CD4-positive, alpha-beta T cell (primary cell): ENCODE measurements around the gene DYNLL2. TPM values are rescaled to one million over a fixed set of nuclear protein-coding genes. Genes with fewer than 3 reads are reported as not detected.

Experiments
- ATAC-seq: fragments of 200-7000 bp; cut with Tn5 transposase; one replicate; pipeline ENCODE4 v1.10.0; 2022; ENCODE audit warnings: mild to moderate bottlenecking; ENCODE audit not compliant: poor library complexity
- CTCF ChIA-PET: fragments of 350-600 bp; sonication (Branson Sonifier 250); formaldehyde crosslinking; loops from one replicate; lab custom pipeline; 2021; ENCODE audit warnings: antibody characterized with exemption, inconsistent platforms; lab: Charles Lee
- POLR2A ChIA-PET: fragments of 350-600 bp; sonication (Branson Sonifier 250); formaldehyde crosslinking; loops from one replicate; lab custom pipeline; 2021; ENCODE audit warnings: antibody characterized with exemption, inconsistent platforms; lab: Charles Lee
- DNase-seq, 14 experiments: peaks; one replicate each; pipeline ENCODE4 v3.0.0-alpha.2; 2013 to 2020; ENCODE audit warnings: mixed read lengths in 2 of 14
- H3K27ac ChIP-seq, 2 donors: one replicate each; pipeline versions ENCODE4 v1.5.1 to v1.7.0; 2013; ENCODE audit warnings: low read length in 2 of 2, low read depth in 1 of 2, mild to moderate bottlenecking in 1 of 2
- H3K27me3 ChIP-seq, 2 experiments: 1 replicate in 1 of 2; 2 replicates in 1 of 2; pipeline versions ENCODE4 v1.6.1 to v1.7.0; 2013; ENCODE audit warnings: low read length in 2 of 2, control low read depth in 1 of 2, mild to moderate bottlenecking in 1 of 2, moderate library complexity in 1 of 2; ENCODE audit not compliant: insufficient read depth in 2 of 2, control insufficient read depth in 1 of 2
- H3K36me3 ChIP-seq: one replicate; pipeline ENCODE4 v1.6.1; 2013; ENCODE audit warnings: low read length, control low read depth; ENCODE audit not compliant: insufficient read depth
- H3K4me1 ChIP-seq: one replicate; pipeline ENCODE4 v1.6.1; 2013; ENCODE audit warnings: low read length, control low read depth; ENCODE audit not compliant: insufficient read depth
- H3K4me3 ChIP-seq: one replicate; pipeline ENCODE4 v1.5.1; 2013; ENCODE audit warnings: mild to moderate bottlenecking, low read length, moderate library complexity
- H3K9me3 ChIP-seq, 2 experiments: 1 replicate in 1 of 2; 2 replicates in 1 of 2; pipeline versions ENCODE4 v1.6.1 to v1.7.0; 2013; ENCODE audit warnings: low read length in 2 of 2, mild to moderate bottlenecking in 2 of 2, control low read depth in 1 of 2, moderate library complexity in 1 of 2; ENCODE audit not compliant: control insufficient read depth in 1 of 2, insufficient read depth in 1 of 2
- H3K27ac Mint-ChIP-seq: one replicate; pipeline ENCODE4 v1.8.0; 2020; ENCODE audit warnings: mixed read lengths
- H3K27me3 Mint-ChIP-seq: one replicate; pipeline ENCODE4 v1.8.0; 2021; ENCODE audit warnings: mixed read lengths
- H3K36me3 Mint-ChIP-seq: one replicate; pipeline ENCODE4 v1.8.0; 2021; ENCODE audit warnings: low read depth, mixed read lengths
- H3K4me1 Mint-ChIP-seq: one replicate; pipeline ENCODE4 v1.8.0; 2021; ENCODE audit warnings: low read depth, mixed read lengths
- H3K4me3 Mint-ChIP-seq: one replicate; pipeline ENCODE4 v1.8.0; 2020; ENCODE audit warnings: mild to moderate bottlenecking, mixed read lengths
- H3K9me3 Mint-ChIP-seq: one replicate; pipeline ENCODE4 v1.8.0; 2020; ENCODE audit warnings: mixed read lengths
- CTCF ChIP-seq: fragments of 200-600 bp; IDR thresholded peaks from one replicate; pipeline ENCODE4 v1.8.0; 2022; ENCODE audit warnings: antibody characterized with exemption, mild to moderate bottlenecking
- intact Hi-C, 2 experiments: fragments of 100-400 bp; cut with DNase I in 1 of 2; cut with micrococcal nuclease in 1 of 2; formaldehyde crosslinking; loops; one replicate each; pipeline versions ENCODE4 v1.15.1 to v1.9.0; 2023 to 2025; cut with DNase I, micrococcal nuclease
- total RNA-seq, 174 experiments: library from RNA in 2 of 174; stranded (reverse) in 2 of 174; gene quantifications; one replicate each; pipeline ENCODE4 v1.2.3 and lab custom pipeline; 2021 to 2026

The DYNLL2 gene
- total RNA-seq, 2 experiments from 2014 or later: 30.9 to 32.2 TPM

GRCh38 chr17:58052945-58053715, 30.1 kb upstream of the DYNLL2 start:
- TF ChIP-seq CTCF: no peak
- H3K9me3 Mint-ChIP-seq: no peaks in the 10 kb centered on the region
- no peak overlapping the region for H3K4me3 Mint-ChIP-seq
- H3K27ac Mint-ChIP-seq: no peak overlapping the region
- intact Hi-C loops: no loop called here
- H3K27me3 ChIP-seq: no peaks in the 10 kb centered on the region
- H3K36me3 ChIP-seq: no peaks in the 10 kb centered on the region
- H3K4me1 ChIP-seq: no peaks in the 10 kb centered on the region
- H3K27ac ChIP-seq: no peak overlapping the region
- H3K4me1 Mint-ChIP-seq: no peaks in the 10 kb centered on the region
- CTCF ChIA-PET: no interaction called here
- H3K27me3 Mint-ChIP-seq: no peaks in the 10 kb centered on the region
- H3K4me3 ChIP-seq: no peak overlapping the region
- POLR2A ChIA-PET: no interaction called here
- H3K9me3 ChIP-seq: no peaks in the 10 kb centered on the region
- ATAC-seq (no peak), DNase-seq (no peak)
- no peaks in the 10 kb centered on the region for H3K36me3 Mint-ChIP-seq

GRCh38 chr17:58054641-58055040, 28.6 kb upstream of the DYNLL2 start:
- Mint-ChIP-seq H3K27ac (no peak overlapping the region), H3K9me3 (no peaks in the 10 kb centered on the region), H3K27me3 (no peaks in the 10 kb centered on the region), H3K36me3 (no peaks in the 10 kb centered on the region), H3K4me3 (no peak overlapping the region), H3K4me1 (no peaks in the 10 kb centered on the region)
- Histone ChIP-seq H3K9me3 (no peaks in the 10 kb centered on the region), H3K4me3 (no peak overlapping the region), H3K4me1 (no peaks in the 10 kb centered on the region), H3K27me3 (peaks cover 0 to 2% of the 10 kb centered on the region in 2 experiments), H3K36me3 (no peaks in the 10 kb centered on the region), H3K27ac (no peak overlapping the region)
- intact Hi-C loops: no loop called here
- ChIA-PET POLR2A (no interaction called here), CTCF (no interaction called here)
- ATAC-seq (no peak), DNase-seq (no peak)
- no peak for TF ChIP-seq CTCF

GRCh38 chr17:58056476-58056875, 26.7 kb upstream of the DYNLL2 start:
- no peak overlapping the region for H3K27ac ChIP-seq
- H3K36me3 Mint-ChIP-seq: no peaks in the 10 kb centered on the region
- DNase-seq (no peak), ATAC-seq (no peak)
- no peaks in the 10 kb centered on the region for H3K4me1 ChIP-seq
- H3K27me3 Mint-ChIP-seq: no peaks in the 10 kb centered on the region
- no peak overlapping the region for H3K4me3 ChIP-seq
- no peaks in the 10 kb centered on the region for H3K9me3 ChIP-seq
- H3K36me3 ChIP-seq: no peaks in the 10 kb centered on the region
- no peak overlapping the region for H3K27ac Mint-ChIP-seq
- ChIA-PET POLR2A (no interaction called here), CTCF (no interaction called here)
- intact Hi-C loops: no loop called here
- H3K4me1 Mint-ChIP-seq: no peaks in the 10 kb centered on the region
- H3K9me3 Mint-ChIP-seq: no peaks in the 10 kb centered on the region
- H3K27me3 ChIP-seq: peaks cover 0 to 2% of the 10 kb centered on the region in 2 experiments
- no peak for TF ChIP-seq CTCF
- no peak overlapping the region for H3K4me3 Mint-ChIP-seq
